ENCODE measurements around the gene CXXC5.

GRCh38 chr5:139631520-139632165 is 16.5 kb upstream of the CXXC5 start:
- TF ChIP-seq POLR2A (IDR thresholded peaks at IDR 0.05) (no peak), POLR2AphosphoS5 (IDR thresholded peaks at IDR 0.05) (no peak)

Measured in sigmoid colon (tissue), 4 donors.